Suprapubic skin (tissue), 3 donors: ENCODE data around the gene DCN.

Experiments
- POLR2A ChIP-seq, 2 donors: fragments of 450-650 bp; IDR thresholded peaks; one replicate each; pipeline ENCODE4 v1.6.1; 2017; ENCODE audit warnings: antibody characterized with exemption in 2 of 2, mild to moderate bottlenecking in 2 of 2, moderate library complexity in 2 of 2
- TF ChIP-seq, protein P1 (sequence below), 2 donors: fragments of 200-600 bp in 1 of 2; fragments of 450-650 bp in 1 of 2; sonication (generic) in 1 of 2; IDR thresholded peaks; one replicate each; pipeline ENCODE4 v1.5.1; 2016 to 2019; ENCODE audit warnings: antibody characterized with exemption in 2 of 2, mild to moderate bottlenecking in 1 of 2, moderate library complexity in 1 of 2

DNA sequence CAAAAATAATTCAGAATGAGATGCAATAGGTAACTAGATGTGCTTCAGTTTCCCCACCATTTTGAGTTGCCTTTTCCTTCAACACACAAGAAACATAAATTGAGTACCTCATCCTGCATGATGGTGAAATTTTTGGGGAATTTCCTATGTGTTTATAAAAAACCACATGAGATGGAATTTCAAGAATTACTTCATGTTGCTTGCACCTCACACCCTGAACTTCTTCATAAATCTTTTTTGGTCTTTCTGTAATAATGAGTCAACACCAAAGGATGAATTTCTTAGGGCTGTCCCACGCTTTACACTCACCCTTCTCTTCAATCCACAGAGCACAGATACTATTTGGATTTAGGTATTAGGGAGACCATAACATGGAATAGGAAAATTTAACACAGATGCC is 48.7 kb downstream of the DCN start:
- TF ChIP-seq, protein P1, sequence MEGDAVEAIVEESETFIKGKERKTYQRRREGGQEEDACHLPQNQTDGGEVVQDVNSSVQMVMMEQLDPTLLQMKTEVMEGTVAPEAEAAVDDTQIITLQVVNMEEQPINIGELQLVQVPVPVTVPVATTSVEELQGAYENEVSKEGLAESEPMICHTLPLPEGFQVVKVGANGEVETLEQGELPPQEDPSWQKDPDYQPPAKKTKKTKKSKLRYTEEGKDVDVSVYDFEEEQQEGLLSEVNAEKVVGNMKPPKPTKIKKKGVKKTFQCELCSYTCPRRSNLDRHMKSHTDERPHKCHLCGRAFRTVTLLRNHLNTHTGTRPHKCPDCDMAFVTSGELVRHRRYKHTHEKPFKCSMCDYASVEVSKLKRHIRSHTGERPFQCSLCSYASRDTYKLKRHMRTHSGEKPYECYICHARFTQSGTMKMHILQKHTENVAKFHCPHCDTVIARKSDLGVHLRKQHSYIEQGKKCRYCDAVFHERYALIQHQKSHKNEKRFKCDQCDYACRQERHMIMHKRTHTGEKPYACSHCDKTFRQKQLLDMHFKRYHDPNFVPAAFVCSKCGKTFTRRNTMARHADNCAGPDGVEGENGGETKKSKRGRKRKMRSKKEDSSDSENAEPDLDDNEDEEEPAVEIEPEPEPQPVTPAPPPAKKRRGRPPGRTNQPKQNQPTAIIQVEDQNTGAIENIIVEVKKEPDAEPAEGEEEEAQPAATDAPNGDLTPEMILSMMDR (IDR thresholded peaks at IDR 0.05), result no peak
- no peak for TF ChIP-seq POLR2A (IDR thresholded peaks at IDR 0.05)
